ENCODE measurements around the gene MC4R. TPM values are rescaled to one million over a fixed set of nuclear protein-coding genes. Genes with fewer than 3 reads are reported as not detected.
A peak's percentile ranks its signal among the peaks of the same experiment; 100 is the strongest.

Gene MC4R
- total and polyA plus RNA-seq, 4 experiments from 2014 or later = not detected

- no peak for DNase-seq
- Histone ChIP-seq H3K27me3 (ENCODE audit: insufficient read depth, low read length) (no peaks in the 10 kb centered on the region), H3K4me1 (ENCODE audit: insufficient read depth, low read length) (no peaks in the 10 kb centered on the region), H3K4me3 (ENCODE audit: low read length in 2 of 2) (no peak overlapping the region), H3K9me3 (ENCODE audit: control insufficient read depth in 1 of 2, low read length in 2 of 2) (no peaks in the 10 kb centered on the region), H3K36me3 (ENCODE audit: insufficient read depth, low read length) (no peaks in the 10 kb centered on the region), H3K27ac (ENCODE audit: low read depth, low read length) (no peak overlapping the region)
- ChIA-PET CTCF (ENCODE audit: partially characterized antibody) (no interaction called here), POLR2A (ENCODE audit: partially characterized antibody) (no interaction called here)
- H3K27ac Mint-ChIP-seq = no peak overlapping the region
- intact Hi-C loops (cut with micrococcal nuclease) = no loop called here
- peaks cover 0 to 12% (median under 1%) of the 10 kb centered on the region in 8 donors for H3K9me3 Mint-ChIP-seq
- H3K4me1 Mint-ChIP-seq = no peaks in the 10 kb centered on the region
- H3K27me3 Mint-ChIP-seq = no peaks in the 10 kb centered on the region
- H3K36me3 Mint-ChIP-seq = no peaks in the 10 kb centered on the region
- H3K4me3 Mint-ChIP-seq = no peak overlapping the region
These were observed 443 bp downstream of the MC4R start for GRCh38 chr18:60372132-60372531.

- Histone ChIP-seq H3K4me3 (ENCODE audit: low read length in 2 of 2) (no peak overlapping the region), H3K36me3 (ENCODE audit: insufficient read depth, low read length) (no peaks in the 10 kb centered on the region), H3K4me1 (ENCODE audit: insufficient read depth, low read length) (no peaks in the 10 kb centered on the region), H3K27ac (ENCODE audit: low read depth, low read length) (no peak overlapping the region), H3K27me3 (ENCODE audit: insufficient read depth, low read length) (no peaks in the 10 kb centered on the region), H3K9me3 (ENCODE audit: control insufficient read depth in 1 of 2, low read length in 2 of 2) (no peaks in the 10 kb centered on the region)
- Mint-ChIP-seq H3K9me3 (peaks cover 0 to 4% (median 4%) of the 10 kb centered on the region in 8 donors), H3K36me3 (no peaks in the 10 kb centered on the region), H3K27ac (no peak overlapping the region), H3K4me3 (no peak overlapping the region), H3K27me3 (no peaks in the 10 kb centered on the region), H3K4me1 (no peaks in the 10 kb centered on the region)
- ChIA-PET CTCF (ENCODE audit: partially characterized antibody) (no interaction called here), POLR2A (ENCODE audit: partially characterized antibody) (no interaction called here)
- intact Hi-C loops (cut with micrococcal nuclease) = no loop called here
- no peak for DNase-seq
These were observed 14.1 kb downstream of the MC4R start for GRCh38 chr18:60358516-60358915.

GRCh38 chr18:60350941-60351340 lies 21.6 kb downstream of the MC4R start:
- Histone ChIP-seq H3K4me1 (ENCODE audit: insufficient read depth, low read length) (no peaks in the 10 kb centered on the region), H3K9me3 (ENCODE audit: control insufficient read depth in 1 of 2, low read length in 2 of 2) (peaks cover 0 to 5% of the 10 kb centered on the region in 2 donors), H3K36me3 (ENCODE audit: insufficient read depth, low read length) (no peaks in the 10 kb centered on the region), H3K4me3 (ENCODE audit: low read length in 2 of 2) (no peak overlapping the region), H3K27me3 (ENCODE audit: insufficient read depth, low read length) (no peaks in the 10 kb centered on the region), H3K27ac (ENCODE audit: low read depth, low read length) (no peak overlapping the region)
- no peak overlapping the region for H3K4me3 Mint-ChIP-seq
- H3K4me1 Mint-ChIP-seq = no peaks in the 10 kb centered on the region
- CTCF ChIA-PET (ENCODE audit: partially characterized antibody) = no interaction called here
- no peak overlapping the region for H3K27ac Mint-ChIP-seq
- H3K9me3 Mint-ChIP-seq = peaks cover 0 to 13% (median 4%) of the 10 kb centered on the region in 8 donors
- POLR2A ChIA-PET (ENCODE audit: partially characterized antibody) = no interaction called here
- DNase-seq = peak in 1 of 5 donors; percentile 31
- intact Hi-C loops (cut with micrococcal nuclease) = no loop called here
- H3K27me3 Mint-ChIP-seq = no peaks in the 10 kb centered on the region
- no peaks in the 10 kb centered on the region for H3K36me3 Mint-ChIP-seq

GRCh38 chr18:60350150-60350549 lies 22.4 kb downstream of the MC4R start:
- DNase-seq = no peak
- ChIA-PET CTCF (ENCODE audit: partially characterized antibody) (no interaction called here), POLR2A (ENCODE audit: partially characterized antibody) (no interaction called here)
- Mint-ChIP-seq H3K4me1 (no peaks in the 10 kb centered on the region), H3K9me3 (peaks cover under 1 to 10% (median 4%) of the 10 kb centered on the region in 8 donors), H3K4me3 (no peak overlapping the region), H3K27me3 (no peaks in the 10 kb centered on the region), H3K36me3 (no peaks in the 10 kb centered on the region), H3K27ac (no peak overlapping the region)
- no peaks in the 10 kb centered on the region for H3K36me3 ChIP-seq (ENCODE audit: insufficient read depth, low read length)
- intact Hi-C loops (cut with micrococcal nuclease) = no loop called here
- H3K27me3 ChIP-seq (ENCODE audit: insufficient read depth, low read length) = no peaks in the 10 kb centered on the region
- H3K4me3 ChIP-seq (ENCODE audit: low read length in 2 of 2) = no peak overlapping the region
- H3K4me1 ChIP-seq (ENCODE audit: insufficient read depth, low read length) = no peaks in the 10 kb centered on the region
- H3K9me3 ChIP-seq (ENCODE audit: control insufficient read depth in 1 of 2, low read length in 2 of 2) = peaks cover 0 to 5% of the 10 kb centered on the region in 2 donors
- H3K27ac ChIP-seq (ENCODE audit: low read depth, low read length) = no peak overlapping the region

GRCh38 chr18:60347526-60348045 lies 25.0 kb downstream of the MC4R start:
- DNase-seq = no peak
- H3K36me3 ChIP-seq (ENCODE audit: insufficient read depth, low read length) = no peaks in the 10 kb centered on the region
- H3K4me1 ChIP-seq (ENCODE audit: insufficient read depth, low read length) = no peaks in the 10 kb centered on the region
- Mint-ChIP-seq H3K27me3 (no peaks in the 10 kb centered on the region), H3K9me3 (peaks cover 1 to 13% (median 7%) of the 10 kb centered on the region in 8 donors), H3K4me3 (no peak overlapping the region), H3K36me3 (no peaks in the 10 kb centered on the region), H3K4me1 (no peaks in the 10 kb centered on the region), H3K27ac (no peak overlapping the region)
- no peaks in the 10 kb centered on the region for H3K27me3 ChIP-seq (ENCODE audit: insufficient read depth, low read length)
- H3K27ac ChIP-seq (ENCODE audit: low read depth, low read length) = no peak overlapping the region
- H3K4me3 ChIP-seq (ENCODE audit: low read length in 2 of 2) = no peak overlapping the region
- CTCF ChIA-PET (ENCODE audit: partially characterized antibody) = no interaction called here
- POLR2A ChIA-PET (ENCODE audit: partially characterized antibody) = no interaction called here
- H3K9me3 ChIP-seq (ENCODE audit: control insufficient read depth in 1 of 2, low read length in 2 of 2) = peaks cover 0 to 5% of the 10 kb centered on the region in 2 donors
- intact Hi-C loops (cut with micrococcal nuclease) = no loop called here

GRCh38 chr18:60339018-60339417 lies 33.6 kb downstream of the MC4R start:
- DNase-seq = no peak
- CTCF ChIA-PET (ENCODE audit: partially characterized antibody) = no interaction called here
- Histone ChIP-seq H3K4me1 (ENCODE audit: insufficient read depth, low read length) (no peaks in the 10 kb centered on the region), H3K27me3 (ENCODE audit: insufficient read depth, low read length) (no peaks in the 10 kb centered on the region), H3K4me3 (ENCODE audit: low read length in 2 of 2) (no peak overlapping the region), H3K36me3 (ENCODE audit: insufficient read depth, low read length) (no peaks in the 10 kb centered on the region), H3K27ac (ENCODE audit: low read depth, low read length) (no peak overlapping the region), H3K9me3 (ENCODE audit: control insufficient read depth in 1 of 2, low read length in 2 of 2) (no peaks in the 10 kb centered on the region)
- no peaks in the 10 kb centered on the region for H3K36me3 Mint-ChIP-seq
- H3K4me1 Mint-ChIP-seq = no peaks in the 10 kb centered on the region
- no peaks in the 10 kb centered on the region for H3K27me3 Mint-ChIP-seq
- H3K9me3 Mint-ChIP-seq = peaks cover 0 to 11% (median 4%) of the 10 kb centered on the region in 8 donors
- no peak overlapping the region for H3K27ac Mint-ChIP-seq
- intact Hi-C loops (cut with micrococcal nuclease) = no loop called here
- no peak overlapping the region for H3K4me3 Mint-ChIP-seq
- POLR2A ChIA-PET (ENCODE audit: partially characterized antibody) = no interaction called here

GRCh38 chr18:60331890-60332289 lies 40.7 kb downstream of the MC4R start:
- DNase-seq = no peak
- H3K27ac Mint-ChIP-seq = no peak overlapping the region
- peaks cover 0 to 13% (median 7%) of the 10 kb centered on the region in 8 donors for H3K9me3 Mint-ChIP-seq
- H3K36me3 Mint-ChIP-seq = no peaks in the 10 kb centered on the region
- no peak overlapping the region for H3K4me3 Mint-ChIP-seq
- H3K4me1 Mint-ChIP-seq = no peaks in the 10 kb centered on the region
- Histone ChIP-seq H3K9me3 (ENCODE audit: control insufficient read depth in 1 of 2, low read length in 2 of 2) (no peaks in the 10 kb centered on the region), H3K27me3 (ENCODE audit: insufficient read depth, low read length) (no peaks in the 10 kb centered on the region), H3K4me3 (ENCODE audit: low read length in 2 of 2) (no peak overlapping the region), H3K4me1 (ENCODE audit: insufficient read depth, low read length) (no peaks in the 10 kb centered on the region), H3K27ac (ENCODE audit: low read depth, low read length) (no peak overlapping the region), H3K36me3 (ENCODE audit: insufficient read depth, low read length) (no peaks in the 10 kb centered on the region)
- ChIA-PET CTCF (ENCODE audit: partially characterized antibody) (no interaction called here), POLR2A (ENCODE audit: partially characterized antibody) (no interaction called here)
- intact Hi-C loops (cut with micrococcal nuclease) = no loop called here
- H3K27me3 Mint-ChIP-seq = no peaks in the 10 kb centered on the region

- Histone ChIP-seq H3K27ac (ENCODE audit: low read depth, low read length) (no peak overlapping the region), H3K9me3 (ENCODE audit: control insufficient read depth in 1 of 2, low read length in 2 of 2) (no peaks in the 10 kb centered on the region), H3K36me3 (ENCODE audit: insufficient read depth, low read length) (no peaks in the 10 kb centered on the region), H3K27me3 (ENCODE audit: insufficient read depth, low read length) (no peaks in the 10 kb centered on the region), H3K4me3 (ENCODE audit: low read length in 2 of 2) (no peak overlapping the region), H3K4me1 (ENCODE audit: insufficient read depth, low read length) (no peaks in the 10 kb centered on the region)
- ChIA-PET CTCF (ENCODE audit: partially characterized antibody) (no interaction called here), POLR2A (ENCODE audit: partially characterized antibody) (no interaction called here)
- H3K27me3 Mint-ChIP-seq = no peaks in the 10 kb centered on the region
- H3K27ac Mint-ChIP-seq = no peak overlapping the region
- no peaks in the 10 kb centered on the region for H3K36me3 Mint-ChIP-seq
- DNase-seq = no peak
- H3K9me3 Mint-ChIP-seq = peaks cover 0 to 11% (median 4%) of the 10 kb centered on the region in 8 donors
- H3K4me1 Mint-ChIP-seq = no peaks in the 10 kb centered on the region
- intact Hi-C loops (cut with micrococcal nuclease) = no loop called here
- no peak overlapping the region for H3K4me3 Mint-ChIP-seq
These were observed 43.4 kb downstream of the MC4R start for GRCh38 chr18:60329131-60329530.

Data from CD4-positive, alpha-beta memory T cell (primary cell).